ENCODE data around the gene TPSAB1. TPM values are rescaled to one million over a fixed set of nuclear protein-coding genes. Genes with fewer than 3 reads are reported as not detected.

The TPSAB1 gene
- total and polyA plus RNA-seq, 10 of the 15 experiments (the other 5 are each of a cell fraction or from before 2014, with no cell fraction given), result 0.06 TPM; not detected in 9

DNA sequence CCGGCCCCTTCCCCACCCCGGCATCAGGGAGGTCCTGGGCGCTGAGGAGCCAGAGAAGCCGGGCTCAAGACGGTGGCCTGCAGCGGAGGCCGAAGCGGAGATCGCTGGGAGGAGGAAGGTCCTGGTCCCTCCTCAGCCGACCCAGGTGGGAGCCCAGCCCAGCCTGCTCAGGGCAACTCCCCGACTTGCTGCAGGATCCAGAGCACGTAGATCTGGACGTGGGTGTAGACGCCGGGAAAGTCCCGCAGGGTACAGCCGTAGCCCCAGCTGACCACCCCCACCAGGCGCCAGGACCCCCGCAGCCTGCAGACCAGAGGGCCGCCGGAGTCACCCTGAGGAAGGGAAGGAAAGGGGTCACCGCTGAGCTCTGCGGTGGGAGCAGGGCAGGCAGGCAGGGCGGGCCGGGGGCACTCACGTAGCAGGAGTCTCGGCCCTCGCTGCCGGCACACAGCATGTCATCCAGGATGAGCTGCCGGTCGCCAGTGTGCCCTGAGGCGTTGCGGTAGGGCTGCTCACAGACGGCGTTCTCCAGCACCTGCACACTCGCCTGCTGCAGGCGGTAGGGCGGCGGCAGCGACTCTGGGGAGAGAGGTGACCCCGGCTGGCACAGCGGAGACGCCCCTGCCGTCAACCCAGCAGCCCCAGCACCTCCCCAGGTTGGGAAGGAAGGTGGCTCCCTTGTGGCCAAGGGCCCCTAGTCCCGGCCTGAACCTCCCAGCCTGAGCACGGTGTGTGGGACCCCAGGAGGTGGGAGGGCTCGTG is 20.8 kb downstream of the TPSAB1 start:
- Histone ChIP-seq H3K4me2 (ENCODE audit: control insufficient read depth, insufficient read depth) (no peak overlapping the region), H3K27me3 (replicated peaks in 1 of 2; ENCODE audit: control insufficient read depth in 2 of 2, insufficient read depth in 2 of 2, low read length in 1 of 2) (no peaks in the 10 kb centered on the region; a peak in 1 of 4 replicates), H3K4me3 (no peak overlapping the region), H3K9ac (ENCODE audit: control insufficient read depth, insufficient read depth, low read length) (no peak overlapping the region), H4K20me1 (ENCODE audit: control insufficient read depth, insufficient read depth) (no peaks in the 10 kb centered on the region), H3K27ac (ENCODE audit: control insufficient read depth, insufficient read depth) (no peak overlapping the region), H3K36me3 (ENCODE audit: control insufficient read depth in 2 of 2, insufficient read depth in 2 of 2, low read length in 1 of 2) (no peaks in the 10 kb centered on the region), H3K79me2 (ENCODE audit: control insufficient read depth, insufficient read depth, low read length) (no peaks in the 10 kb centered on the region), H3K9me3 (replicated peaks; ENCODE audit: control insufficient read depth, insufficient read depth, low read length) (no peaks in the 10 kb centered on the region), H3K4me1 (ENCODE audit: control insufficient read depth, insufficient read depth, low read length) (no peaks in the 10 kb centered on the region), H2AFZ (ENCODE audit: control insufficient read depth, low read depth, low read length) (no peak overlapping the region)
- no peak; the same call in 2 of the 3 replicates for ATAC-seq
- in situ Hi-C loops (cut with MboI) (no loop called here), intact Hi-C loops (cut with micrococcal nuclease; ENCODE audit: unreplicated experiment) (no loop called here)
- BruUV-seq (replicated peaks), result no TSS peak
- ChIA-PET SMC1A (ENCODE audit: uncharacterized antibody, unreplicated experiment) (no interaction called here), CTCF (no interaction called here), RAD21 (ENCODE audit: unreplicated experiment) (no interaction called here), POLR2A (no interaction called here)
- FAIRE-seq, result no peak
- WGBS (ENCODE audit: insufficient coverage, insufficient replicate concordance, low lambda C conversion rate, missing lambda C conversion rate), result 12% methylated on average over 37 of the region's 47 CpGs
- no peak for DNase-seq (ENCODE audit: low read depth, low spot score)
- TF ChIP-seq ZSCAN29 (IDR thresholded peaks at IDR 0.05) (no peak), RELA (IDR thresholded peaks at IDR 0.05; ENCODE audit: borderline replicate concordance, partially characterized antibody) (no peak), YBX1 (IDR thresholded peaks at IDR 0.05) (no peak), YY1 (IDR thresholded peaks at IDR 0.05; ENCODE audit: low read depth, low read length) (no peak), MTA3 (IDR thresholded peaks at IDR 0.05; ENCODE audit: borderline replicate concordance, low read length) (no peak), EP300 (IDR thresholded peaks at IDR 0.05; ENCODE audit: borderline replicate concordance in 1 of 2, control insufficient read depth in 1 of 2, low read depth in 2 of 2, low read length in 2 of 2) (no peak), MTA2 (IDR thresholded peaks at IDR 0.05; ENCODE audit: low read depth) (no peak)
- TF ChIP-seq, protein P1, sequence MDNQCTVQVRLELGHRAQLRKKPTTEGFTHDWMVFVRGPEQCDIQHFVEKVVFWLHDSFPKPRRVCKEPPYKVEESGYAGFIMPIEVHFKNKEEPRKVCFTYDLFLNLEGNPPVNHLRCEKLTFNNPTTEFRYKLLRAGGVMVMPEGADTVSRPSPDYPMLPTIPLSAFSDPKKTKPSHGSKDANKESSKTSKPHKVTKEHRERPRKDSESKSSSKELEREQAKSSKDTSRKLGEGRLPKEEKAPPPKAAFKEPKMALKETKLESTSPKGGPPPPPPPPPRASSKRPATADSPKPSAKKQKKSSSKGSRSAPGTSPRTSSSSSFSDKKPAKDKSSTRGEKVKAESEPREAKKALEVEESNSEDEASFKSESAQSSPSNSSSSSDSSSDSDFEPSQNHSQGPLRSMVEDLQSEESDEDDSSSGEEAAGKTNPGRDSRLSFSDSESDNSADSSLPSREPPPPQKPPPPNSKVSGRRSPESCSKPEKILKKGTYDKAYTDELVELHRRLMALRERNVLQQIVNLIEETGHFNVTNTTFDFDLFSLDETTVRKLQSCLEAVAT (IDR thresholded peaks at IDR 0.05), result no peak
- TF ChIP-seq, protein P2, sequence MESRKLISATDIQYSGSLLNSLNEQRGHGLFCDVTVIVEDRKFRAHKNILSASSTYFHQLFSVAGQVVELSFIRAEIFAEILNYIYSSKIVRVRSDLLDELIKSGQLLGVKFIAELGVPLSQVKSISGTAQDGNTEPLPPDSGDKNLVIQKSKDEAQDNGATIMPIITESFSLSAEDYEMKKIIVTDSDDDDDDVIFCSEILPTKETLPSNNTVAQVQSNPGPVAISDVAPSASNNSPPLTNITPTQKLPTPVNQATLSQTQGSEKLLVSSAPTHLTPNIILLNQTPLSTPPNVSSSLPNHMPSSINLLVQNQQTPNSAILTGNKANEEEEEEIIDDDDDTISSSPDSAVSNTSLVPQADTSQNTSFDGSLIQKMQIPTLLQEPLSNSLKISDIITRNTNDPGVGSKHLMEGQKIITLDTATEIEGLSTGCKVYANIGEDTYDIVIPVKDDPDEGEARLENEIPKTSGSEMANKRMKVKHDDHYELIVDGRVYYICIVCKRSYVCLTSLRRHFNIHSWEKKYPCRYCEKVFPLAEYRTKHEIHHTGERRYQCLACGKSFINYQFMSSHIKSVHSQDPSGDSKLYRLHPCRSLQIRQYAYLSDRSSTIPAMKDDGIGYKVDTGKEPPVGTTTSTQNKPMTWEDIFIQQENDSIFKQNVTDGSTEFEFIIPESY (IDR thresholded peaks at IDR 0.05), result no peak

All from GM12878 (cell line).